Measurements from ENCODE around the gene CLASRP. TPM values are rescaled to one million over a fixed set of nuclear protein-coding genes. Genes with fewer than 3 reads are reported as not detected.

CLASRP gene
- total RNA-seq, 2 experiments from 2014 or later: 82.5 to 94.5 TPM

GRCh38 chr19:45091031-45091923 lies 52.4 kb downstream of the CLASRP start:
- ATAC-seq: peak; percentile 58
- no peaks in the 10 kb centered on the region for H3K9me3 Mint-ChIP-seq (ENCODE audit: insufficient read depth)
- H3K36me3 Mint-ChIP-seq (ENCODE audit: low read depth): peaks cover 51% of the 10 kb centered on the region
- peak; percentile 93 for DNase-seq
- H3K27me3 Mint-ChIP-seq (ENCODE audit: low read depth): no peaks in the 10 kb centered on the region
- peaks cover 66% of the 10 kb centered on the region for H3K4me1 Mint-ChIP-seq (ENCODE audit: low read depth)
- CTCF ChIA-PET: interaction anchor here (0.7 to 2.7 kb wide), 14 partner anchors 8 to 320 kb away, joined by 3 to 18 read pairs (median 5); partner anchors contain the start of genes BLOC1S3, GEMIN7, TRAPPC6A and ZNF296
- H3K27ac Mint-ChIP-seq: peak overlapping the region; percentile 95
- POLR2A ChIA-PET: interaction anchor here (0.6 to 2.9 kb wide), 5 partner anchors 7 to 27 kb away, joined by 3 to 29 read pairs (median 5); partner anchors contain the start of gene GEMIN7
- H3K4me3 Mint-ChIP-seq: peak overlapping the region; percentile 83

- CTCF ChIA-PET: interaction anchor here (1.2 to 2.7 kb wide), 12 partner anchors 11 to 154 kb away, joined by 3 to 18 read pairs (median 6); partner anchors contain the start of genes BLOC1S3, GEMIN7, TRAPPC6A and ZNF296
- peak within 1 kb of the TSS; percentile 83 for H3K4me3 Mint-ChIP-seq
- H3K9me3 Mint-ChIP-seq (ENCODE audit: insufficient read depth): no peaks in the 10 kb centered on the region
- ATAC-seq: peak; percentile 82
- POLR2A ChIA-PET: interaction anchor here (0.6 to 2.9 kb wide), 10 partner anchors 8 to 91 kb away, joined by 3 to 29 read pairs (median 4); partner anchors contain the start of genes BLOC1S3, GEMIN7 and ZNF296
- H3K27ac Mint-ChIP-seq: peak within 1 kb of the TSS; percentile 95
- H3K4me1 Mint-ChIP-seq (ENCODE audit: low read depth): peaks cover 70% of the 10 kb centered on the region
- DNase-seq: peak; percentile 94
- no peaks in the 10 kb centered on the region for H3K27me3 Mint-ChIP-seq (ENCODE audit: low read depth)
- H3K36me3 Mint-ChIP-seq (ENCODE audit: low read depth): peaks cover 46% of the 10 kb centered on the region
These were observed 54.2 kb downstream of the CLASRP start, which contains the start of gene PPP1R37 for GRCh38 chr19:45092747-45093678. Gene PPP1R37 (plus strand): TSS chr19:45093179. CDS start chr19:45093326, 147 bp downstream.

GRCh38 chr19:45094137-45094536 lies 55.3 kb downstream of the CLASRP start:
- no peaks in the 10 kb centered on the region for H3K9me3 Mint-ChIP-seq (ENCODE audit: insufficient read depth)
- peaks cover 70% of the 10 kb centered on the region for H3K4me1 Mint-ChIP-seq (ENCODE audit: low read depth)
- H3K36me3 Mint-ChIP-seq (ENCODE audit: low read depth): peaks cover 42% of the 10 kb centered on the region
- ChIA-PET POLR2A (no interaction called here), CTCF (interaction anchor here (1.1 kb wide), 1 partner anchor 14 kb away, joined by 3 read pairs; no protein-coding TSS in a partner anchor)
- H3K4me3 Mint-ChIP-seq: peak overlapping the region; percentile 83
- ATAC-seq: no peak
- DNase-seq: no peak
- H3K27ac Mint-ChIP-seq: peak overlapping the region; percentile 60
- no peaks in the 10 kb centered on the region for H3K27me3 Mint-ChIP-seq (ENCODE audit: low read depth)

- Mint-ChIP-seq H3K36me3 (ENCODE audit: low read depth) (peaks cover 41% of the 10 kb centered on the region), H3K4me1 (ENCODE audit: low read depth) (peaks cover 70% of the 10 kb centered on the region), H3K27me3 (ENCODE audit: low read depth) (no peaks in the 10 kb centered on the region), H3K9me3 (ENCODE audit: insufficient read depth) (no peaks in the 10 kb centered on the region), H3K27ac (peak overlapping the region; percentile 58), H3K4me3 (peak overlapping the region; percentile 83)
- ATAC-seq (no peak), DNase-seq (no peak)
- ChIA-PET CTCF (interaction anchor here (1.1 kb wide), 1 partner anchor 15 kb away, joined by 3 read pairs; no protein-coding TSS in a partner anchor), POLR2A (no interaction called here)
These were observed 55.9 kb downstream of the CLASRP start for GRCh38 chr19:45094707-45095106.

GRCh38 chr19:45095496-45096413 lies 56.9 kb downstream of the CLASRP start:
- H3K9me3 Mint-ChIP-seq (ENCODE audit: insufficient read depth): no peaks in the 10 kb centered on the region
- H3K36me3 Mint-ChIP-seq (ENCODE audit: low read depth): peaks cover 31% of the 10 kb centered on the region
- H3K4me1 Mint-ChIP-seq (ENCODE audit: low read depth): peaks cover 67% of the 10 kb centered on the region
- no peak for ATAC-seq
- POLR2A ChIA-PET: no interaction called here
- no peak for DNase-seq
- CTCF ChIA-PET: no interaction called here
- H3K4me3 Mint-ChIP-seq: no peak overlapping the region
- no peaks in the 10 kb centered on the region for H3K27me3 Mint-ChIP-seq (ENCODE audit: low read depth)
- H3K27ac Mint-ChIP-seq: no peak overlapping the region

- Mint-ChIP-seq H3K27ac (no peak overlapping the region), H3K4me1 (ENCODE audit: low read depth) (peaks cover 61% of the 10 kb centered on the region), H3K9me3 (ENCODE audit: insufficient read depth) (no peaks in the 10 kb centered on the region), H3K36me3 (ENCODE audit: low read depth) (peaks cover 22% of the 10 kb centered on the region), H3K4me3 (no peak overlapping the region), H3K27me3 (ENCODE audit: low read depth) (no peaks in the 10 kb centered on the region)
- POLR2A ChIA-PET: no interaction called here
- ATAC-seq (no peak), DNase-seq (no peak)
- CTCF ChIA-PET: no interaction called here
These were observed 57.9 kb downstream of the CLASRP start for GRCh38 chr19:45096700-45097099.

- no peak for DNase-seq
- no peak for ATAC-seq
- Mint-ChIP-seq H3K9me3 (ENCODE audit: insufficient read depth) (no peaks in the 10 kb centered on the region), H3K4me1 (ENCODE audit: low read depth) (peaks cover 62% of the 10 kb centered on the region), H3K27ac (peak overlapping the region; percentile 43), H3K4me3 (no peak overlapping the region), H3K36me3 (ENCODE audit: low read depth) (peaks cover 18% of the 10 kb centered on the region), H3K27me3 (ENCODE audit: low read depth) (no peaks in the 10 kb centered on the region)
- ChIA-PET POLR2A (no interaction called here), CTCF (no interaction called here)
These were observed 58.6 kb downstream of the CLASRP start for GRCh38 chr19:45097450-45097775.

- H3K27me3 Mint-ChIP-seq (ENCODE audit: low read depth): no peaks in the 10 kb centered on the region
- H3K9me3 Mint-ChIP-seq (ENCODE audit: insufficient read depth): no peaks in the 10 kb centered on the region
- CTCF ChIA-PET: interaction anchor here (0.7 to 1.6 kb wide), 2 partner anchors 27 to 38 kb away, joined by 3 to 5 read pairs; no protein-coding TSS in a partner anchor
- ATAC-seq (no peak), DNase-seq (no peak)
- peak overlapping the region; percentile 43 for H3K27ac Mint-ChIP-seq
- POLR2A ChIA-PET: no interaction called here
- peaks cover 15% of the 10 kb centered on the region for H3K36me3 Mint-ChIP-seq (ENCODE audit: low read depth)
- no peak overlapping the region for H3K4me3 Mint-ChIP-seq
- peaks cover 64% of the 10 kb centered on the region for H3K4me1 Mint-ChIP-seq (ENCODE audit: low read depth)
These were observed 59.1 kb downstream of the CLASRP start for GRCh38 chr19:45097776-45098520.

GRCh38 chr19:45098521-45099466 lies 59.9 kb downstream of the CLASRP start:
- no peaks in the 10 kb centered on the region for H3K9me3 Mint-ChIP-seq (ENCODE audit: insufficient read depth)

More at GRCh38 chr19:45098521-45099466, 59.9 kb downstream of the CLASRP start:
- Mint-ChIP-seq H3K27me3 (ENCODE audit: low read depth) (no peaks in the 10 kb centered on the region), H3K27ac (no peak overlapping the region), H3K36me3 (ENCODE audit: low read depth) (peaks cover 12% of the 10 kb centered on the region), H3K4me1 (ENCODE audit: low read depth) (peaks cover 69% of the 10 kb centered on the region), H3K4me3 (no peak overlapping the region)
- no peak for DNase-seq
- POLR2A ChIA-PET: no interaction called here
- CTCF ChIA-PET: interaction anchor here (0.7 to 1.6 kb wide), 2 partner anchors 27 to 39 kb away, joined by 3 to 5 read pairs; no protein-coding TSS in a partner anchor
- ATAC-seq: no peak
